ENCODE results near the gene AP4E1.

- TF ChIP-seq CTCF (IDR thresholded peaks at IDR 0.05) (no peak), EP300 (IDR thresholded peaks at IDR 0.05) (no peak), POLR2A (IDR thresholded peaks at IDR 0.05) (no peak)
Measured at GRCh38 chr15:51004103-51004551, 95.6 kb downstream of the AP4E1 start.

All from tibial nerve (tissue), 4 donors.